Right lobe of liver (tissue), 6 donors: ENCODE measurements around the gene CEP85L. TPM values are rescaled to one million over a fixed set of nuclear protein-coding genes. Genes with fewer than 3 reads are reported as not detected.

Source experiments
- ATAC-seq, 4 donors: fragments of 200-7000 bp; cut with Tn5 transposase; one replicate each; pipeline ENCODE4 v1.9.1; 2020; ENCODE audit warnings: mild to moderate bottlenecking in 4 of 4, moderate library complexity in 4 of 4
- DNase-seq, 3 donors: peaks; one replicate each; pipeline ENCODE4 v3.0.0-alpha.2; 2020
- H3K27ac ChIP-seq, 3 donors: fragments of 200-600 bp; one replicate each; pipeline ENCODE4 v1.8.0; 2022
- H3K27me3 ChIP-seq, 2 donors: fragments of 200-600 bp; one replicate each; pipeline ENCODE4 v1.8.0; 2022
- H3K36me3 ChIP-seq, 4 donors: fragments of 200-600 bp; sonication (generic) in 1 of 4; one replicate each; pipeline versions ENCODE4 v1.5.1 to v1.8.0; 2017 to 2022; ENCODE audit warnings: control low read depth in 1 of 4
- H3K4me1 ChIP-seq, 4 donors: fragments of 200-600 bp; sonication (generic) in 1 of 4; one replicate each; pipeline versions ENCODE4 v1.5.1 to v1.8.0; 2017 to 2022; ENCODE audit warnings: control low read depth in 1 of 4
- H3K4me3 ChIP-seq, 3 donors: fragments of 200-600 bp; one replicate each; pipeline ENCODE4 v1.8.0; 2022
- H3K9me3 ChIP-seq, 4 donors: fragments of 200-600 bp; sonication (generic) in 1 of 4; one replicate each; pipeline versions ENCODE4 v1.5.1 to v1.8.0; 2017 to 2022; ENCODE audit warnings: control low read depth in 1 of 4
- CTCF ChIP-seq, 4 donors: fragments of 200-600 bp in 3 of 4; fragments of 450-650 bp in 1 of 4; IDR thresholded peaks; one replicate each; pipeline versions ENCODE4 v1.5.1 to v1.8.0; 2016 to 2022; ENCODE audit warnings: antibody characterized with exemption in 4 of 4, mild to moderate bottlenecking in 2 of 4
- POLR2A ChIP-seq: fragments of 450-650 bp; IDR thresholded peaks from one replicate; pipeline ENCODE4 v1.6.1; 2017; ENCODE audit warnings: antibody characterized with exemption, mild to moderate bottlenecking
- WGBS: methylation state at CpG from one replicate; pipeline ENCODE4 v1.1.6; 2018; ENCODE audit warnings: low coverage, low lambda C conversion rate; ENCODE audit not compliant: insufficient coverage; ENCODE audit errors: missing lambda C conversion rate; 5-methylcytosine and 5-hydroxymethylcytosine counted together
- intact Hi-C, 2 donors: fragments of 100-400 bp; cut with DNase I; formaldehyde crosslinking; loops; one replicate each; pipeline versions ENCODE4 v1.11.2 to v1.14.1; 2022
- total RNA-seq, 6 experiments: library from RNA; depleted of rRNA in 2 of 6; stranded (reverse); fragments of >200 nt in 2 of 6; fragmentation: NEBNext Ultra II Directional in 3 of 6; extraction: Animal tissue kit (Norgen Biotek cat#: 25700) in 3 of 6; gene quantifications; one replicate each; pipeline versions ENCODE4 v1.1.0 to v1.2.4, GENCODE V29; 2016 to 2023
- donor health status: DM: no; HTN: yes; CAD: no.
- donor health status: DM: no; HTN: no; CAD: no.
- donor health status: DM: no; HTN: no; CAD: no.
- donor health status: DM: no; HTN: yes; CAD: no.
- donor health status: DM: no; HTN: yes; CAD: no.

CEP85L gene
- total RNA-seq, 6 experiments from 2014 or later = 2.9 to 8.7 (median 4.1) TPM

- peaks cover 0 to 7% (median 0%) of the 10 kb centered on the region in 4 donors for H3K4me1 ChIP-seq
- WGBS = 0% methylated on average over 1 of the region's 1 CpG
Observed at GRCh38 chr6:118528129-118528528, 123.3 kb downstream of the CEP85L start.

GRCh38 chr6:118525913-118526780 lies 125.2 kb downstream of the CEP85L start:
- Histone ChIP-seq H3K27ac (no peak overlapping the region), H3K4me3 (no peak overlapping the region), H3K4me1 (peaks cover 0 to 7% (median 0%) of the 10 kb centered on the region in 4 donors), H3K9me3 (no peaks in the 10 kb centered on the region), H3K36me3 (no peaks in the 10 kb centered on the region), H3K27me3 (no peaks in the 10 kb centered on the region)
- ATAC-seq (peak in 1 of 4 donors; percentile 27), DNase-seq (no peak)
- no peak for TF ChIP-seq POLR2A
- no peak for TF ChIP-seq CTCF (IDR thresholded peaks at IDR 0.05)
- 70% methylated on average over 3 of the region's 4 CpGs for WGBS
- intact Hi-C loops = no loop called here

More at GRCh38 chr6:118528129-118528528, 123.3 kb downstream of the CEP85L start:
- H3K9me3 ChIP-seq = no peaks in the 10 kb centered on the region
- no peaks in the 10 kb centered on the region for H3K27me3 ChIP-seq
- no peak for DNase-seq
- TF ChIP-seq POLR2A (no peak), CTCF (IDR thresholded peaks at IDR 0.05) (no peak)
- no peaks in the 10 kb centered on the region for H3K36me3 ChIP-seq
- peak in 3 of 4 donors; percentile 40 to 79 (median 57) for ATAC-seq
- intact Hi-C loops = no loop called here
- no peak overlapping the region for H3K4me3 ChIP-seq
- H3K27ac ChIP-seq = no peak overlapping the region

- Histone ChIP-seq H3K4me3 (no peak overlapping the region), H3K27ac (no peak overlapping the region), H3K9me3 (no peaks in the 10 kb centered on the region), H3K36me3 (no peaks in the 10 kb centered on the region), H3K27me3 (no peaks in the 10 kb centered on the region), H3K4me1 (peaks cover 0 to 7% (median 0%) of the 10 kb centered on the region in 4 donors)
- DNase-seq (no peak), ATAC-seq (no peak)
- no peak for TF ChIP-seq CTCF (IDR thresholded peaks at IDR 0.05)
- no peak for TF ChIP-seq POLR2A
- WGBS = 67% methylated on average over 2 of the region's 2 CpGs
- intact Hi-C loops = no loop called here
Observed at GRCh38 chr6:118524686-118525085, 126.7 kb downstream of the CEP85L start.

GRCh38 chr6:118523216-118523615 lies 128.2 kb downstream of the CEP85L start:
- intact Hi-C loops = no loop called here
- 88% methylated on average over 5 of the region's 5 CpGs for WGBS

More at GRCh38 chr6:118523216-118523615, 128.2 kb downstream of the CEP85L start:
- Histone ChIP-seq H3K36me3 (no peaks in the 10 kb centered on the region), H3K4me1 (peaks cover 0 to 6% (median 0%) of the 10 kb centered on the region in 4 donors), H3K9me3 (no peaks in the 10 kb centered on the region), H3K4me3 (no peak overlapping the region), H3K27ac (no peak overlapping the region), H3K27me3 (no peaks in the 10 kb centered on the region)
- TF ChIP-seq POLR2A = no peak
- no peak for TF ChIP-seq CTCF (IDR thresholded peaks at IDR 0.05)
- ATAC-seq (no peak), DNase-seq (no peak)
